ENCODE results near the gene GNE.

DNA sequence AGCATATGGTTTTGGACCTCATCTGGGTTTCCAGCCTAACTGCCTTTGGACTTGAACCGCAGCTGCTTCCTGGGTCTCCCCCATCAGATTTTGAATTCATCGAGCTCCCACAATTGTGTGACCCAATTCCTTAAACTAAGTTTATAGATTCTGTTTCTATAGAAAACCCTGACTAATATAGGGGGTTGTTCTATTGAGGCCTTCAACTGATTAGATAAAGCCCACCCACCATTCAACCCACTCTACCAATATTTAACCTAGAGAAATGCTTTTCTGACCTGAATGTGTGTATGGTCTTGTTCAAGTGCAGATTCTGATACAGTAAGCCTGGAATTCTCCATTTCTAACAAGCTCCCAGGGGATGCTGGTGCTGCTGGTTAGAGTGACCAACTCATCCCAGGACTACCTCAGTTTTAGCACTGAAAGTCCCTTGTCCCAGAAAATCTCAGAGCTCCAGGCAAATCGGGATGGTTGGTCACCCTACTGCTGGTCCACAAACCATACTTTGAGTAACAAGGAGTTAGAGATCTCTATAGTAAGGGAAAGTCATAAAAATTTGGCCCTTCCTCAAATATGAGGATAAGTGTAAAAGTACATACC lies 31.7 kb upstream of the GNE start:
- TF ChIP-seq, protein P1, sequence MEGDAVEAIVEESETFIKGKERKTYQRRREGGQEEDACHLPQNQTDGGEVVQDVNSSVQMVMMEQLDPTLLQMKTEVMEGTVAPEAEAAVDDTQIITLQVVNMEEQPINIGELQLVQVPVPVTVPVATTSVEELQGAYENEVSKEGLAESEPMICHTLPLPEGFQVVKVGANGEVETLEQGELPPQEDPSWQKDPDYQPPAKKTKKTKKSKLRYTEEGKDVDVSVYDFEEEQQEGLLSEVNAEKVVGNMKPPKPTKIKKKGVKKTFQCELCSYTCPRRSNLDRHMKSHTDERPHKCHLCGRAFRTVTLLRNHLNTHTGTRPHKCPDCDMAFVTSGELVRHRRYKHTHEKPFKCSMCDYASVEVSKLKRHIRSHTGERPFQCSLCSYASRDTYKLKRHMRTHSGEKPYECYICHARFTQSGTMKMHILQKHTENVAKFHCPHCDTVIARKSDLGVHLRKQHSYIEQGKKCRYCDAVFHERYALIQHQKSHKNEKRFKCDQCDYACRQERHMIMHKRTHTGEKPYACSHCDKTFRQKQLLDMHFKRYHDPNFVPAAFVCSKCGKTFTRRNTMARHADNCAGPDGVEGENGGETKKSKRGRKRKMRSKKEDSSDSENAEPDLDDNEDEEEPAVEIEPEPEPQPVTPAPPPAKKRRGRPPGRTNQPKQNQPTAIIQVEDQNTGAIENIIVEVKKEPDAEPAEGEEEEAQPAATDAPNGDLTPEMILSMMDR (IDR thresholded peaks at IDR 0.05) = no peak
- no peak for TF ChIP-seq POLR2A (IDR thresholded peaks at IDR 0.05)
